ENCODE results near the gene PDRG1. TPM values are rescaled to one million over a fixed set of nuclear protein-coding genes. Genes with fewer than 3 reads are reported as not detected.

The PDRG1 gene
- polyA plus RNA-seq, 1 donor from 2014 or later, result 50.6 TPM

GRCh38 chr20:31988430-31989015 is 36.7 kb upstream of the PDRG1 start:
- no peak overlapping the region for H3K9ac ChIP-seq (ENCODE audit: low read length)
- H4K20me1 ChIP-seq (ENCODE audit: insufficient read depth), result peaks cover 4% of the 10 kb centered on the region
- no peaks in the 10 kb centered on the region for H3F3A ChIP-seq (ENCODE audit: insufficient read depth, low read length, poor library complexity, severe bottlenecking)
- no peak overlapping the region for H2AFZ ChIP-seq (ENCODE audit: low read depth, low read length)
- H3K27me3 ChIP-seq (ENCODE audit: insufficient read depth, low read depth, low read length), result peaks cover 10% of the 10 kb centered on the region
- H3K4me2 ChIP-seq (ENCODE audit: low read length), result no peak overlapping the region
- H3K27ac ChIP-seq (ENCODE audit: low read length), result no peak overlapping the region
- no peaks in the 10 kb centered on the region for H3K79me2 ChIP-seq (replicated peaks; ENCODE audit: insufficient read depth, low read length)
- H3K9me3 ChIP-seq (ENCODE audit: low read length), result no peaks in the 10 kb centered on the region
- no peak overlapping the region for H3K4me3 ChIP-seq (ENCODE audit: low read length)
- H3K9me2 ChIP-seq (ENCODE audit: insufficient read depth, low read length), result no peaks in the 10 kb centered on the region
- TF ChIP-seq POLR2AphosphoS5 (IDR thresholded peaks at IDR 0.05) (no peak), RAD21 (conservative IDR thresholded peaks at IDR 0.05) (no peak), EP300 (conservative IDR thresholded peaks at IDR 0.05; ENCODE audit: poor library complexity, severe bottlenecking) (no peak), TAF1 (IDR thresholded peaks at IDR 0.05; ENCODE audit: low read depth) (no peak), CTCF (IDR thresholded peaks at IDR 0.05; ENCODE audit: poor library complexity, severe bottlenecking) (no peak), MXI1 (conservative IDR thresholded peaks at IDR 0.05; ENCODE audit: poor library complexity, severe bottlenecking) (no peak), EZH2 (IDR thresholded peaks at IDR 0.05; ENCODE audit: borderline replicate concordance, insufficient read depth, low read length, poor library complexity, severe bottlenecking) (no peak), SMC3 (conservative IDR thresholded peaks at IDR 0.05; ENCODE audit: poor library complexity) (no peak)
- TF ChIP-seq, protein P1, sequence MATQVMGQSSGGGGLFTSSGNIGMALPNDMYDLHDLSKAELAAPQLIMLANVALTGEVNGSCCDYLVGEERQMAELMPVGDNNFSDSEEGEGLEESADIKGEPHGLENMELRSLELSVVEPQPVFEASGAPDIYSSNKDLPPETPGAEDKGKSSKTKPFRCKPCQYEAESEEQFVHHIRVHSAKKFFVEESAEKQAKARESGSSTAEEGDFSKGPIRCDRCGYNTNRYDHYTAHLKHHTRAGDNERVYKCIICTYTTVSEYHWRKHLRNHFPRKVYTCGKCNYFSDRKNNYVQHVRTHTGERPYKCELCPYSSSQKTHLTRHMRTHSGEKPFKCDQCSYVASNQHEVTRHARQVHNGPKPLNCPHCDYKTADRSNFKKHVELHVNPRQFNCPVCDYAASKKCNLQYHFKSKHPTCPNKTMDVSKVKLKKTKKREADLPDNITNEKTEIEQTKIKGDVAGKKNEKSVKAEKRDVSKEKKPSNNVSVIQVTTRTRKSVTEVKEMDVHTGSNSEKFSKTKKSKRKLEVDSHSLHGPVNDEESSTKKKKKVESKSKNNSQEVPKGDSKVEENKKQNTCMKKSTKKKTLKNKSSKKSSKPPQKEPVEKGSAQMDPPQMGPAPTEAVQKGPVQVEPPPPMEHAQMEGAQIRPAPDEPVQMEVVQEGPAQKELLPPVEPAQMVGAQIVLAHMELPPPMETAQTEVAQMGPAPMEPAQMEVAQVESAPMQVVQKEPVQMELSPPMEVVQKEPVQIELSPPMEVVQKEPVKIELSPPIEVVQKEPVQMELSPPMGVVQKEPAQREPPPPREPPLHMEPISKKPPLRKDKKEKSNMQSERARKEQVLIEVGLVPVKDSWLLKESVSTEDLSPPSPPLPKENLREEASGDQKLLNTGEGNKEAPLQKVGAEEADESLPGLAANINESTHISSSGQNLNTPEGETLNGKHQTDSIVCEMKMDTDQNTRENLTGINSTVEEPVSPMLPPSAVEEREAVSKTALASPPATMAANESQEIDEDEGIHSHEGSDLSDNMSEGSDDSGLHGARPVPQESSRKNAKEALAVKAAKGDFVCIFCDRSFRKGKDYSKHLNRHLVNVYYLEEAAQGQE (IDR thresholded peaks at IDR 0.05; ENCODE audit: borderline replicate concordance), result no peak
- no peaks in the 10 kb centered on the region for H3K36me3 ChIP-seq (ENCODE audit: insufficient read depth, low read length)

DNA sequence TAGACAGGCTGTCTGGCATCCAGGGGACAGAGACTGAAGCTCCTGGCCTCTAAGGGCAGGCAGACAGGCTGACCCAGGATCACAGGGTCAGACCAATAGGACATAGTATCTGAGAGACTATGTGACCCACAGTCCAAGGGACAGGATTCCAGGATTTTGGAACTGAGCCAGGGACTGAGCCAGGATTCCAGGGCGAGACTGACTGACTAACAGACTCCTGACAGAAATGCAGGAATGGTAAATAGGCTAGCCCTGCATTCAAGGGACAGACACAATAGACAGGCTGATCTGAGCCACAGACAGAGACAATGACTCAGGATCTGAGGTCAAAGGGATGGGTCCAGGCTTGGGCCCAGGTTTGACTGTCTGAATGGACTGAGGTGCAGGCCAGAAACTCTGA is 35.9 kb upstream of the PDRG1 start:
- H3K36me3 ChIP-seq (ENCODE audit: insufficient read depth, low read length), result no peaks in the 10 kb centered on the region
- no peaks in the 10 kb centered on the region for H3F3A ChIP-seq (ENCODE audit: insufficient read depth, low read length, poor library complexity, severe bottlenecking)
- H3K4me3 ChIP-seq (ENCODE audit: low read length), result no peak overlapping the region
- TF ChIP-seq CTCF (IDR thresholded peaks at IDR 0.05; ENCODE audit: poor library complexity, severe bottlenecking) (no peak), MXI1 (conservative IDR thresholded peaks at IDR 0.05; ENCODE audit: poor library complexity, severe bottlenecking) (no peak), EP300 (conservative IDR thresholded peaks at IDR 0.05; ENCODE audit: poor library complexity, severe bottlenecking) (no peak), SMC3 (conservative IDR thresholded peaks at IDR 0.05; ENCODE audit: poor library complexity) (no peak), RAD21 (conservative IDR thresholded peaks at IDR 0.05) (no peak), EZH2 (IDR thresholded peaks at IDR 0.05; ENCODE audit: borderline replicate concordance, insufficient read depth, low read length, poor library complexity, severe bottlenecking) (no peak), POLR2AphosphoS5 (IDR thresholded peaks at IDR 0.05) (no peak), TAF1 (IDR thresholded peaks at IDR 0.05; ENCODE audit: low read depth) (no peak)
- TF ChIP-seq, protein P1 (IDR thresholded peaks at IDR 0.05; ENCODE audit: borderline replicate concordance), result no peak
- no peaks in the 10 kb centered on the region for H3K9me3 ChIP-seq (ENCODE audit: low read length)
- H3K9ac ChIP-seq (ENCODE audit: low read length), result no peak overlapping the region
- no peak overlapping the region for H3K27ac ChIP-seq (ENCODE audit: low read length)
- H2AFZ ChIP-seq (ENCODE audit: low read depth, low read length), result no peak overlapping the region
- peaks cover 3% of the 10 kb centered on the region for H3K27me3 ChIP-seq (ENCODE audit: insufficient read depth, low read depth, low read length)
- no peaks in the 10 kb centered on the region for H3K79me2 ChIP-seq (replicated peaks; ENCODE audit: insufficient read depth, low read length)
- no peak overlapping the region for H3K4me2 ChIP-seq (ENCODE audit: low read length)
- no peaks in the 10 kb centered on the region for H3K9me2 ChIP-seq (ENCODE audit: insufficient read depth, low read length)
- H4K20me1 ChIP-seq (ENCODE audit: insufficient read depth), result no peaks in the 10 kb centered on the region
